ENCODE measurements around the gene TET1. TPM values are rescaled to one million over a fixed set of nuclear protein-coding genes. Genes with fewer than 3 reads are reported as not detected.

TET1 gene
- total RNA-seq, 1 experiment from 2014 or later: 2.3 TPM

GRCh38 chr10:68558478-68558877 is 1.7 kb upstream of the TET1 start:
- no TSS peak for BruUV-seq (replicated peaks)
- ATAC-seq (no peak), DNase-seq (ENCODE audit: low read depth, low spot score) (no peak)
- Histone ChIP-seq H3K27ac (ENCODE audit: low read length) (no peak overlapping the region), H3K9me3 (ENCODE audit: control insufficient read depth, insufficient read depth, low read depth, low read length) (no peaks in the 10 kb centered on the region), H3K4me1 (ENCODE audit: control insufficient read depth, insufficient read depth, low read length) (peaks cover 13% of the 10 kb centered on the region), H3K36me3 (ENCODE audit: control insufficient read depth, insufficient read depth, low read length) (no peaks in the 10 kb centered on the region; the same call in 1 of the 2 replicates), H3K27me3 (ENCODE audit: control insufficient read depth, insufficient read depth, low read length) (no peaks in the 10 kb centered on the region), H3K4me3 (ENCODE audit: low read depth in 2 of 2, low read length in 2 of 2) (no peak overlapping the region)
- TF ChIP-seq CTCF (IDR thresholded peaks at IDR 0.05) (no peak), SIN3A (IDR thresholded peaks at IDR 0.05; ENCODE audit: borderline replicate concordance, insufficient read depth, low read depth, low read length) (no peak), REST (IDR thresholded peaks at IDR 0.05; ENCODE audit: insufficient read depth in 1 of 2, low read depth in 2 of 2, low read length in 1 of 2) (no peak), POLR2AphosphoS5 (IDR thresholded peaks at IDR 0.05; ENCODE audit: low read depth, low read length) (no peak), TCF7L2 (IDR thresholded peaks at IDR 0.05; ENCODE audit: low read depth, low read length) (no peak)
- in situ Hi-C loops (cut with HindIII; ENCODE audit: low pct_unique_long_range_greater_than_20kb, low sequenced_read_pairs): no loop called here
- intact Hi-C loops (cut with micrococcal nuclease; ENCODE audit: unreplicated experiment): no loop called here
- ChIA-PET CTCF (no interaction called here), POLR2A (no interaction called here)

- Histone ChIP-seq H3K27me3 (ENCODE audit: control insufficient read depth, insufficient read depth, low read length) (no peaks in the 10 kb centered on the region), H3K4me1 (ENCODE audit: control insufficient read depth, insufficient read depth, low read length) (peaks cover 13% of the 10 kb centered on the region), H3K9me3 (ENCODE audit: control insufficient read depth, insufficient read depth, low read depth, low read length) (no peaks in the 10 kb centered on the region), H3K4me3 (ENCODE audit: low read depth in 2 of 2, low read length in 2 of 2) (no peak overlapping the region), H3K36me3 (ENCODE audit: control insufficient read depth, insufficient read depth, low read length) (no peaks in the 10 kb centered on the region; the same call in 1 of the 2 replicates), H3K27ac (ENCODE audit: low read length) (no peak overlapping the region)
- in situ Hi-C loops (cut with HindIII; ENCODE audit: low pct_unique_long_range_greater_than_20kb, low sequenced_read_pairs) (no loop called here), intact Hi-C loops (cut with micrococcal nuclease; ENCODE audit: unreplicated experiment) (no loop called here)
- TF ChIP-seq SIN3A (IDR thresholded peaks at IDR 0.05; ENCODE audit: borderline replicate concordance, insufficient read depth, low read depth, low read length) (no peak), CTCF (IDR thresholded peaks at IDR 0.05) (no peak), POLR2AphosphoS5 (IDR thresholded peaks at IDR 0.05; ENCODE audit: low read depth, low read length) (no peak), REST (IDR thresholded peaks at IDR 0.05; ENCODE audit: insufficient read depth in 1 of 2, low read depth in 2 of 2, low read length in 1 of 2) (no peak)
- no TSS peak for BruUV-seq (replicated peaks)
- no peak for DNase-seq (ENCODE audit: low read depth, low spot score)
- no peak for ATAC-seq
- CTCF ChIA-PET: no interaction called here
- POLR2A ChIA-PET: no interaction called here
Observed at GRCh38 chr10:68559251-68559650, 886 bp upstream of the TET1 start.

Measured in Panc1 (cell line).